Lower leg skin (tissue), 4 donors: ENCODE measurements around the gene AGER. TPM values are rescaled to one million over a fixed set of nuclear protein-coding genes. Genes with fewer than 3 reads are reported as not detected.
"Not testable (repeated sequence)": the region's sequence is repeated elsewhere in the genome, so short reads cannot be mapped to it uniquely, and the experiment has no call there.

Source experiments
- DNase-seq, 2 donors: peaks; one replicate each; pipeline ENCODE4 v3.0.0-alpha.2; 2019; ENCODE audit warnings: low spot score in 2 of 2
- H3K4me3 ChIP-seq: fragments of 200-600 bp; sonication (generic); 2 replicates; pipeline ENCODE4 v1.5.1; 2017; ENCODE audit warnings: mild to moderate bottlenecking, low read depth; ENCODE audit not compliant: poor library complexity, severe bottlenecking
- POLR2A ChIP-seq, 2 donors: fragments of 450-650 bp; IDR thresholded peaks; one replicate each; pipeline ENCODE4 v1.6.1; 2016 to 2017; ENCODE audit warnings: antibody characterized with exemption in 2 of 2, mild to moderate bottlenecking in 1 of 2, moderate library complexity in 1 of 2
- WGBS, 2 donors: methylation state at CpG; one replicate each; pipeline ENCODE4 v1.1.5; 2018; 5-methylcytosine and 5-hydroxymethylcytosine counted together
- intact Hi-C: fragments of 100-400 bp; cut with DNase I; formaldehyde crosslinking; loops from one replicate; pipeline ENCODE4 v1.15.0; 2023; ENCODE audit warnings: low total_unique reads
- total RNA-seq, 4 donors: library from RNA; depleted of rRNA; stranded (reverse); fragments of >200 nt; gene quantifications; one replicate each; pipeline ENCODE4 v1.1.0, GENCODE V29; 2016
- TF ChIP-seq, protein P1 (sequence below), 3 donors: fragments of 450-650 bp; IDR thresholded peaks; one replicate each; pipeline ENCODE4 v1.5.1; 2016; ENCODE audit warnings: antibody characterized with exemption in 3 of 3, mild to moderate bottlenecking in 3 of 3, moderate library complexity in 2 of 3

AGER gene
- total RNA-seq, 4 donors from 2014 or later, result 0.56 to 4.1 (median 2.3) TPM

- TF ChIP-seq POLR2A (IDR thresholded peaks at IDR 0.05), result no peak
- TF ChIP-seq, protein P1, sequence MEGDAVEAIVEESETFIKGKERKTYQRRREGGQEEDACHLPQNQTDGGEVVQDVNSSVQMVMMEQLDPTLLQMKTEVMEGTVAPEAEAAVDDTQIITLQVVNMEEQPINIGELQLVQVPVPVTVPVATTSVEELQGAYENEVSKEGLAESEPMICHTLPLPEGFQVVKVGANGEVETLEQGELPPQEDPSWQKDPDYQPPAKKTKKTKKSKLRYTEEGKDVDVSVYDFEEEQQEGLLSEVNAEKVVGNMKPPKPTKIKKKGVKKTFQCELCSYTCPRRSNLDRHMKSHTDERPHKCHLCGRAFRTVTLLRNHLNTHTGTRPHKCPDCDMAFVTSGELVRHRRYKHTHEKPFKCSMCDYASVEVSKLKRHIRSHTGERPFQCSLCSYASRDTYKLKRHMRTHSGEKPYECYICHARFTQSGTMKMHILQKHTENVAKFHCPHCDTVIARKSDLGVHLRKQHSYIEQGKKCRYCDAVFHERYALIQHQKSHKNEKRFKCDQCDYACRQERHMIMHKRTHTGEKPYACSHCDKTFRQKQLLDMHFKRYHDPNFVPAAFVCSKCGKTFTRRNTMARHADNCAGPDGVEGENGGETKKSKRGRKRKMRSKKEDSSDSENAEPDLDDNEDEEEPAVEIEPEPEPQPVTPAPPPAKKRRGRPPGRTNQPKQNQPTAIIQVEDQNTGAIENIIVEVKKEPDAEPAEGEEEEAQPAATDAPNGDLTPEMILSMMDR (IDR thresholded peaks at IDR 0.05), result no peak
- WGBS, 2 donors, result 39 to 45% methylated on average over 28 of the region's 28 CpGs
- intact Hi-C loops, result loop anchor here (10.0 kb wide), 1 partner anchor 72 kb away; the partner anchor contains the start of gene ATF6B
- peak in 1 of 2 donors; percentile 93 for DNase-seq
- peak overlapping the region; percentile 77 for H3K4me3 ChIP-seq
Measured at GRCh38 chr6:32196682-32197616, 12.9 kb upstream of the AGER start.

GRCh38 chr6:32195902-32196681 is 12.0 kb upstream of the AGER start:
- TF ChIP-seq, protein P1 (IDR thresholded peaks at IDR 0.05), result no peak
- TF ChIP-seq POLR2A (IDR thresholded peaks at IDR 0.05), result peak in 1 of 2 donors; percentile 95

GRCh38 chr6:32195652-32195901 is 11.5 kb upstream of the AGER start:
- DNase-seq, result peak; percentile 100
- intact Hi-C loops, result loop anchor here (10.0 kb wide), 1 partner anchor 71 kb away; the partner anchor contains the start of gene ATF6B
- TF ChIP-seq POLR2A (IDR thresholded peaks at IDR 0.05), result no peak
- TF ChIP-seq, protein P1 (IDR thresholded peaks at IDR 0.05), result no peak
- H3K4me3 ChIP-seq, result no peak overlapping the region
- WGBS, 2 donors, result 0 to 1% methylated on average over 4 to 17 of the region's 25 CpGs

More at GRCh38 chr6:32195902-32196681, 12.0 kb upstream of the AGER start:
- peak; percentile 89 to 98 for DNase-seq
- WGBS, 2 donors, result 0 to 2% methylated on average over 27 to 45 of the region's 58 CpGs
- peak overlapping the region; percentile 77 for H3K4me3 ChIP-seq
- intact Hi-C loops, result loop anchor here (10.0 kb wide), 1 partner anchor 71 kb away; the partner anchor contains the start of gene ATF6B

GRCh38 chr6:32194825-32195651 is 11.0 kb upstream of the AGER start:
- 15 to 18% methylated on average over 14 to 15 of the region's 15 CpGs for WGBS, 2 donors
- TF ChIP-seq, protein P1 (IDR thresholded peaks at IDR 0.05), result peak in 1 of 3 donors; percentile 63
- TF ChIP-seq POLR2A (IDR thresholded peaks at IDR 0.05), result peak in 1 of 2 donors; percentile 45
- intact Hi-C loops, result loop anchor here (10.0 kb wide), 1 partner anchor 70 kb away; the partner anchor contains the start of gene ATF6B
- H3K4me3 ChIP-seq, result no peak overlapping the region
- no peak for DNase-seq

- TF ChIP-seq POLR2A (IDR thresholded peaks at IDR 0.05), result no peak
- TF ChIP-seq, protein P1 (IDR thresholded peaks at IDR 0.05), result no peak
- no peak for DNase-seq
- intact Hi-C loops, result loop anchor here (10.0 kb wide), 1 partner anchor 70 kb away; the partner anchor contains the start of gene ATF6B
- H3K4me3 ChIP-seq, result no peak overlapping the region
- 96 to 98% methylated on average over 4 of the region's 4 CpGs for WGBS, 2 donors
Measured at GRCh38 chr6:32194388-32194787, 10.3 kb upstream of the AGER start.

- DNase-seq, H3K4me3 ChIP-seq: not testable (repeated sequence)
- WGBS, 2 donors, result 75 to 76% methylated on average over 13 of the region's 13 CpGs
- intact Hi-C loops, result loop anchor here (10.0 kb wide), 1 partner anchor 68 kb away; the partner anchor contains the start of gene ATF6B
Measured at GRCh38 chr6:32193096-32193495, 9.0 kb upstream of the AGER start.
